Activated CD8-positive, alpha-beta memory T cell treated with anti-CD3 and anti-CD28 coated beads for 48 hours (primary cell): ENCODE results near the gene SAMD4B.
"Not testable (repeated sequence)": the region's sequence is repeated elsewhere in the genome, so short reads cannot be mapped to it uniquely, and the experiment has no call there.

Source experiments
- DNase-seq, 3 experiments: peaks; one replicate each; pipeline ENCODE4 v3.0.0-alpha.2; 2020; ENCODE audit warnings: low read depth in 2 of 3, low spot score in 2 of 3

Gene SAMD4B

DNA sequence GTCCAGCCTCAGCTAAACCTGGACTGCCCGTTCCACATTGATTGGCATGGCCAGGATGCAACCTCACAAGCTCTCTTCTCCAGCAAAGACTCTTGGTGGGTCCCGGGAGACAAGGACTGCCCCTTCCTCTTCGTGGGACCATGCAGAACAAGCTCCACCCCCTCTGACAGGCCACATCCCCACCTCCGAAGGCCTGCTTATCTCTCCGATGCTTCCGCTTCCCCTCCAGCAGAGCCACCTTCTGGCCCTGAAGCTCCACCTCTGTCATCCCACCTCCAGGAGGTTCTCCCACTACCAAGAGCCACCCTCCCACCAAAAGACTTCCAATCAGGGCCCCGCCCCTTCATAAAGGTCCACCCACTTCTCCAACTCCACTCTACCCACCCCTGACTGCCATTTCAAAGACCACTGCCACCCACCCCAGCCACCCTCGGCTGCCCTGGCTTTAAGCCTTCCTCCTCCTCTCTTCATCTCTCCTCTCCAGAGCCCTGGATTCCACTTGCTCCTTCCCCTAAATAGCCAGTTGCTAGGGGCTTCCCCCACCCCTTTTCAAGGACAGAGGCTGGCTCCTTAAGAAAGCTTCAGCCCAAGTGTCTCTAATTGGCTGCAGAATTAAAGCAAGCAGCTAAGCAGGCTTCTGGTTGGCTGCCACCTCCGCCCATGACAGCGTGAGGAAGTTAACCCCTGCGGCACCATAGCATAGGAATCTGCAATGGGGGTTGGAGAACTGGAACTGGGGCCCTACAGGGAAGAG lies 31.5 kb upstream of the SAMD4B start:
- DNase-seq, result no peak

DNA sequence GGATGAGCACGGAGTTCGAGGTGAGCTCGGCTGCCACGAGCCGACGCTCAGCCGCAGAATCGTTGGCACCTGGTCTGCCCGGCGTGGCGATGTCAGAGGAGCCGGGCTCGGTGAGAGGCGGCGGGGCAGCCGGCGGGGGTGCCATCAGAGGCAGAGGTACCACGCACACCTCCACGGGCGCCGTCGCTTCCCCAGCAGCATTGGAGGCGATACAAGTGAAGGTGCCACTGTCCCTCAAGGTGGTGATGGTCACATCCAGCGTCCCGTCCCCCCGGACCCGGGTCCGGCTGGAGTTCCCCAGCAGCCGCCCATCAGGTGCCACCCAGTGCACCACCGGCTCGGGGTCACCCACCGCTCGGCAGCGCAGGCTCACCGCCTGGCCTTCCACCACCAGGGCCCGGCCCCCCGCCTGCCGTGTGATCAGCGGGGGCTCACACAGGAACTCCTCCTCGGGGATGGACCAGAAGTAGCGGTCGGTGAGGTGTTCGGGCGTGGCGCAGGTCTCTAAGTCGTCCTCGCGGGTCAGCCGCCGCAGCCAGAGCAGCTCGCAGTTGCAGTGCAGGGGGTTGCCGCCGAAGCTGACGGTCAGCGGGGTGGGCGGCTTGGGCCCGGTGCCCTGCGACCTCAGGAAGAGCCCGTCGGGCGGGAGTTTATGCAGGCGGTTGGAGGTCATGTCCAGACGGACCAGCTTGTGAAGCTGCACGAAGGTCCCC lies 28.0 kb upstream of the SAMD4B start:
- no peak for DNase-seq

DNA sequence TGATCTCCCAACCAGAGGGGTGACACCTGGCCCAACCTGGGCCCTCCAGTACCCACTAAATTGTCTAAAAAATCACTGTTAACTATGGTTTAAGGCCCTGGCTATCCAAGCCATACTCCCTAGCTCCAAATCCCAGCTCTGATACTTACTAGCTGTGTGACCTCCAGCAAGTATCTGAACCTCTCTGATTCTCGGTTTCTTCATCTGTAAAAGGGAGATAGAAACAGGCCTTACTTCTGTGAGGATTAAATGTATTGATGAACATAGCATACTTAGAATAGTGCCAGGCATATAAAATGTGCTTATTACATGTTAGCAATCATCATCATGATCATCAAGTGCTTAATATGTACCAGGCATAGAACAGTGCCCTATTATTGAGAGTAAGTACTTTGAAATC lies 26.3 kb upstream of the SAMD4B start:
- no peak for DNase-seq

GRCh38 chr19:39316627-39317321 lies 25.4 kb upstream of the SAMD4B start:
- DNase-seq, result no peak

DNA sequence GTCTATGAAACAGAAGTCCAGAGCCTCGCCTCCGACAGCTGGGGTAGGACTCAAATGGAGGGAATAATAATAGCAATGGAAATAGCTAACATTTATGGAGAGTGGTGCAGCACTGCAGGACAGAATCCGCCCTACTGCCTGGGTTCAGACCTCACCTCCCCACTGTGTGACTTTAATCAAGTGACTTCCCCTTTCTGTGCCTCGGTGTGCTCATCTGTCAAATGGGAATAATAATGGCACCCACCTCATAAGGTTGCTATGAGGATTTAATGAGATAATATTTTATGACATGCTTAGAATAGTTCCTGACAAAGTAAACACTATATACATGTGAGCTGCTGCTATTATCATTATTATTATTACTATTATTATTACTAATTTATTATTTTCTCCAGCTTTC lies 24.7 kb upstream of the SAMD4B start:
- no peak for DNase-seq

DNA sequence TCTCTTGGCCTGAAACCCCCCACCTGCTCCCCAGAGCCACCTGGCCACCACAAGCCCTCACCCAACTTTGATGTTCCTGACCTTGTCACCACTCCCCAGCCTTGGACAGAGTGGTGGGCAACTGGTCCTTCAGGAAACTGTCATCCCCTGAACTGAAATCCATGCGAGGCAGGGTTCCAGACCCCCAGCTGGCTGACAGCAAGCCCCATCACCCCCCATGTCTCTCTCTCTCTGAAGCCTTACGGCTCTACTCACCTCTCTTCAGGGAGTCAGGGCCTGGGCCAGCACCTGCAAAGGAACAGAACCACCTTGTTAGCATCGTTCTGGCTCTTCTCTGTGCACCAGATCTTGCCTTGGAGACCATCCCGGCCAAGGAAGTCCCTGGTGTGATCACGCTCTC lies 24.1 kb upstream of the SAMD4B start:
- DNase-seq, result no peak

DNA sequence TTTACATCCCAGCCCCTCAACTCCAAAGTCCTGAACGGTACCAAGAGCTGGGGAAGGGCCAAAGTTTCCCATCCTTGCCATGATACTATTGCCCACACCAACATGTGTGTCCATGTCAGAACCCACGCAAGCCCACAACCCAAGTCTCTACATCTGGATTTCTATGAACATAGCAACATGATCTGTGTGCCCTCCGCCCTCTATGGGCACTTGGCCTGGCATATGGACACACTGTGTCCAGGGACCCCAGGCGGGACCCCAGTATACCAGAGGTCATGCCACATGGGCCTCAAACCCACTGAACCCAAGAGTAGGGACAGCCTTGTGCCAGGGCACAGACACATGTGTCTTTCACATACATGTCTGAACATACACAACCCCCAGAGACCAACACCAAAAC lies 23.5 kb upstream of the SAMD4B start:
- DNase-seq, result no peak

DNA sequence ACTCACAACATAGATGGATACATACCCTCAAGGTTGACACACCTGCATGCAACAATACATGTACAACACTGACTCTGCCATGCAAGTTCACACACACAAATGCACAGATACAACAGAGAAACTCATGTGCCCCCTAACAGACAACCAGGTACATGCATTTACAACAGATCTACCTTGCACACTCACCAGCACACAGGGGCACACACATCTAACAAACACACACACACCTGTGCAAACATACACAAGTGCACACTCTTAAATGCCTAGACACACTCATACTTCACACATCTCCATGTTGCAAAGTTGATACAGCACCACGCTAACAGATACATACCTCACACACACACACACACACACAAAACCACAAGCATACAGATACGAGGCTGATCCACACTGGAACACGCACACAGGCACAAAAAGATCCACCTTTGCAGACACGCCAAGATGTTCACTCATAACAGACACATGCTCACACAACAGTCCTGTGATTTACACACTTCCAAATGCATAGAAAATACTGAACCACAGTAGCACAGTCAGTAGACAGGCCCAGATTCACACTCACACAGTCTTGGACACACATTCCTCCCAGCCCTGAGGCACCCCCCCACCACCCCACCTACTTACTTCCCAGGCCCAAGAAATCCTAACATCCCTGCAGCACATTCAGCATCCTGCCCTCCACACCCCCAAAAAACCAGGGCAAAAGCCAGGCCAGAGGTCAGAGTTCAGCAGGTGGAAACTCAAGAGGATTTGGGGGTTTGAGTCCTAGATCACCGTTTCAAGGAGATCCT lies 22.9 kb upstream of the SAMD4B start:
- DNase-seq, result no peak

DNA sequence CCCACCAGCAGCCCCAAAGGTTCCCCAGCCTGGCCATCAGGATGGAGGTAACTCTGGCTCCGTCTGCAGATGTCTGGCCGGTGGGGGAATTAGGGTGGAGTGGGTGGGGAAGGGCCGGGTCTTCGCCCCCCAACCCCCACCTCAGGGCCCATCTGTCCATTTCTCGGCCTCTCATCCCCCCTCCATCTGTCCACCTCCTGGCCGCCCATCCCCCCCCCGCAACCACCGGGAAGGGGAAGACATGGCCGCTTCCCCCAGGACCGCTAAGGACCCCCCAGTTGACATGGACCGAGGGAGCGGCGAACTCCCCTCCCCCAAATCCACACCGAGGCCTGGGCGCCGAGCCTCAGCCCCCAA lies 22.4 kb upstream of the SAMD4B start:
- DNase-seq, result no peak

DNA sequence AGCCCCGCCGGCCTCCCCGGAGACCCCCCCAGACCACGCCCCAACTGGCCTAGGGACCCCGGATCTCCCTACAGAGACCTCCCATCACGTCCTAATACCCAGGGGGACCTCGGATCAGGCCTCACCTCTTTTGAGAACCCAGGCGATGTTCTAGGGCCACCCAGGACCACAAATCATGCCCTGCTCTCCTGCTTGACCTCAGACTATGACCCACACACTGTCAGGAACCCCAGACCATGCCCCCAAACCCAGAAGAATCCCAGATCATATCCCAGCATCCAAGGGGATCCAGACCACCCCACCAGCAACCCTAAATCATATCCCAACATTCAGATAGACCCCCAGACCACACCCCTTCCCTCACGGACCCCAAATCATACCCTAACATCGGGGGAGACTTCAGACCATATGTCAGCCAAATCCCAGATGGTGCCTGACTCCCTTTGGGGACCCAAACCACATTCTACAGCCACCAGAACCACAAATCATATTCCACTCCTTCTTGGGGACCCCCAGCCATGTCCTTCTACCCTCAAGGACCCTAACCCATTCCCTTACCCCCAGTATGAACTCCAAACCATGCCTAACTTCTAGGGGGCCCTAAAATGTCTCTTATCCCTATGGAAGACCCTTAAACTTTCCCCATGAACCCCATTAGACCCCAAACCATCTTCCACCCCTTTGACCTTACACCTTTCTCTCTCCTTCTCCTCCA lies 20.9 kb upstream of the SAMD4B start:
- DNase-seq, result no peak

DNA sequence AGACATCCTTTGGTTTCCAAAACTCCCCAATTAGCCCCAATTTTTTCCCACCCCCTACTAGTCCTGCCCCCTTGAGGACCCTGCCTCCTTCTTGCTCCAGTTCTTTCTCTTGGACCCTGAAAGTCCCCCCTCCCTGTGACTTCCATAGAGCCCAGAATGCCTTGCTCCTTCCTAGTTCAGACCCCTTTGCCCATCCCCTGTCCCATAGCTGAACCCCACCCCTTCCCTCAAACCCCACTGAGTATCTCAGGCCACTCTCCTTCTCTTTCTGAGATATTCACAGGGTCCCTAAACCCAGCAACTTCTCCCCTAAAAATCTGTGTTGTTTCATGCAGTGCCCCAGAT lies 20.4 kb upstream of the SAMD4B start:
- no peak for DNase-seq

- DNase-seq, result no peak
These were observed 17.9 kb upstream of the SAMD4B start for GRCh38 chr19:39324242-39324842.

DNA sequence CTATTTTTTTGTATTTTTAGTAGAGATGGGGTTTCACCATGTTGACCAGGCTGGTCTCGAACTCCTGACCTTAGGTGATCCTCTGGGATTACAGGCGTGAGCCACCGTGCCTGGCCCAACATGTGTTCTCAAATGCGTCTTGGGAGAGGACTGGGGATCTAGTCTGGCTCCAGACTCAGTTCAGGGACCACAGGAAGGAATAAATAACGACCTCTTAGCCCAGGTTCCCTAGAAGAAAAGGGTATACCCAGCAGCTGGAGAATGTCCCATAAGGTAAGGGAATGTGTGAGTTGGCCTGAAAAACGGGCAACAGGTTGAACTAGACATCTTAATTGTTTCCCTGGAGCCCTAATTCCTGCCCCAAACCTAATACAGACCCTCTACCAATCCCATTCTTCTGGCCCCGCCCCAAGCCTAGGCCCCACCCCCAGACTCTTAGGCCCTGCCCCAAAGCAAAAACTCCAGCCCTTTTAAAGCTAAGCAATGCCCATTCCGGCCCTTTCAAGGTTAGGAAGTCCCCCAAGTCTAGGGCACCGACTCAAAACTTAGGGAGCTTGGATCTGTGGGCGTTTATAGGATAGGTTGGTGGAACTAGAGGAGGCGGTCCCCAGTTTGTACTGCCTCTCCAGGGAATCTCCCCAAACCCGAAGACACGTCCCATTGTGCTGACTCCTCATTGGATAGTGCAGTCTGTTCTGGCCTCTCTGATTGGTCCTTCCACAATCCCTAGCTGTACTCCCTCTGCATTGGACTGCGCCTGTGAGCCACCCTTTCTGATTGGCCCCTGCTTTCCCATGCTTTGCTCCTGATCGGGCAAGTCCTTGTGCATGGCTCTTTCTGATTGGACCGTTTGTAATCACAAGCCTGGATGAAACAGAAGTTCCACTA lies 16.2 kb upstream of the SAMD4B start:
- DNase-seq, result no peak

DNA sequence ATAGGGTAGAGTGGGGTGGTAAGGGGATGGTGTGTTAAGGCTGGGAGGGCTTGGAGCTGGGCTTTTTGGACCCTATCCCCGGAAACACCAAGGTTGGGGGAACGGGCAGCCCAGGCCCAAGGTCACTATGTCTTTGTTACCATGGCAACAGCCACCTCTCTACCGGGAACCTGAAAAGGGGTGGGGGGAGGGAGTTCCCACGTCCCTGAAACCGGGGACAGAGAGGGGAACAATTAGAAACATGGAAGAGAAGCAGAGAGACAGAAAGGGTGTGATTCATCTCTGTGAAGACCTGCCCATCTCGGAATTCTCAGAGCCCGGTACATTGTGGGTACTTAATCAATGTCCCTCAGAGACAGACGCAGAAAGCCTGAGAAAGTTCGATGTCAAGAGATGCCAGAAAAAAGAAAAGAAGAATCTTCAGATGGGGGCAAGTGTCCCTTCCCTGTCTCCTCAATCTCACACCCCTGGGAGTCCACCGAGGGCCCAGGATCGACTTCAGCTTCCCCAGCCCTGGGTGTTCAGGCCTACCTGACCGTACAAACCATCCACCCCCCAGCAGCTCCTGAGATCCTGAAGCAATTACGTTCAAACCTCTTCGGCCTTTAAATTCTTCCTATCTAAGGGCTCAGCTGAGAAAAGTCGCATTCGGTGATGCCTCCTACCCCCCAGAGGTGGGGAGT lies 14.7 kb upstream of the SAMD4B start:
- no peak for DNase-seq

DNA sequence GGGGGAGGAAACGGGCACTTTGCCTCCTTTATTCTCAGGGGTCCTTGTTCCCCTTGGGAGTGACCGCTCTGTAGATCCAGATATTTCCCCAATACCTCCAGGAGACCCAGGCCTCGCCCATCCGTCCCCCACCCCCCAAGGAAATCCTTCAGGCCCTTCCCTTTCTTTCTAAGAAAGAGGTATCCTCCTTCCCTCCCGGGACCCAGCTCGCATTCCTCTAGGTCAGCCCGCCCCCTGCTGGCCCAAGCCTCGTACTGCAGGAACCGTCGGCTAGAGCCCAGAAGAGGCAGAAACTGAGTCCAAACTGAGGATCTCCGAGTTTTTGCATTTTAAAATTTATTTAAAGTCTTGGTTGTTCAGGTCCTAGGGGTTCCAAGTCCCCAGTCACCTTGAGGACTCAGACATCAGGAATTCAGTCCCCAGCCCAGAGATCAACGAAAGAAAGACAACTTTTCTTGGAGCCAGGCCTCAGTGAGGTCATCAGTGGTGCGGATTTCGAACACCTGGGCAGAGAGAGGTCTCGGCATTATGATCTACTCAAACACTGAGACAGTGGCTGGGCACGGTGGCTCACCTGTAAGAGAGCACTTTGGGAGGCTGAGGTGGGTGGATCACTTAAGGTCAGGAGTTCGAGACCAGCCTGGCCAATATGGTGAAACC lies 14.0 kb upstream of the SAMD4B start:
- peak in 2 of 3 experiments; percentile 79 to 84 for DNase-seq

GRCh38 chr19:39329948-39330347 lies 12.3 kb upstream of the SAMD4B start:
- no peak for DNase-seq

DNA sequence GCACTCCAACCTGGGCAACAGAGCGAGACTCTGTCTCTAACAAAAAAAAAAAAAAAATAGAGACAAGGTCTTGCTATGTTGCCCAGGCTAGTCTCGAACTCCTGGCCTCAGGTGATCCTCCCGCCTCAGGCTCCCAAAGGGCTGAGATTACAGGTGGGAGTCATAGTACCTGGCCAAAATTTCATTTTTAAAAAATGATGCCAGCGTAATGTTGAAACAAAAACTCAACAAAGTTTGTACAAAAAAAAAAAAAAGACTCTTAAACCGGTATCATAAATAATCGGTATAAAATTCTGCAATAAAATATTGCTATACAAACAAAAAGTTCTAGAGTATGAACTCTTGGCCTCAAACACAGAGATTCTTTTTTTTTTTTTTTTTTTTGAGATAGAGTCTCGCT lies 9.9 kb upstream of the SAMD4B start:
- no peak for DNase-seq

DNA sequence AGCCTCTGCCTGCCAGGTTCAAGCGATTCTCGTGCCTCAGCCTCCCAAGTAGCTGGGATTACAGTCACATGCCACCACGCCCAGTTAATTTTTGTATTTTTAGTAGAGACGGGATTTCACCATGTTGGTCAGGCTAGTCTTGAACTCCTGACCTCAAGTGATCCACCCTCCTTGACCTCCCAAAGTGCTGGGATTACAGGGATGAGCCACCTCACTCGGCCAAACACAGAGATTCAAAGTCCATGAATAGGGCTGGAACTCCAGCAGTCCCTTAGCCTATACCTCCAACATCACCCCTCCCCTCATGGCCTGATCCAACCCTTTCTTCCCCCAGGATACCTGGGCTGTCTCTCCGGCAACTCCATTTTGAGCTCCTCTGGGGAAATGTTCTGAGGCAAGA lies 9.5 kb upstream of the SAMD4B start:
- not testable (repeated sequence) for DNase-seq

- no peak for DNase-seq
These were observed 8.7 kb upstream of the SAMD4B start for GRCh38 chr19:39333507-39333906.
